Transverse colon (tissue), 4 donors: ENCODE results near the gene PRKCD. TPM values are rescaled to one million over a fixed set of nuclear protein-coding genes. Genes with fewer than 3 reads are reported as not detected.

Source experiments
- DNase-seq: peaks from one replicate; pipeline ENCODE4 v3.0.0-alpha.2; 2019
- H3K27ac ChIP-seq, 4 donors: fragments of 200-600 bp; sonication (generic); 2 replicates each; pipeline ENCODE4 v1.5.1; 2016 to 2018; ENCODE audit warnings: inconsistent platforms in 4 of 4
- H3K27me3 ChIP-seq: fragments of 200-600 bp; sonication (generic); 2 replicates; pipeline ENCODE4 v1.5.1; 2017; ENCODE audit warnings: inconsistent platforms
- H3K36me3 ChIP-seq, 4 donors: fragments of 200-600 bp; sonication (generic); 2 replicates each; pipeline ENCODE4 v1.5.1; 2017 to 2019; ENCODE audit warnings: inconsistent platforms in 4 of 4
- H3K4me1 ChIP-seq, 4 donors: fragments of 200-600 bp; sonication (generic); 2 replicates each; pipeline ENCODE4 v1.5.1; 2017 to 2020; ENCODE audit warnings: inconsistent platforms in 4 of 4
- H3K4me3 ChIP-seq, 4 donors: fragments of 200-600 bp; sonication (generic); 1 replicate in 1 of 4; 2 replicates in 3 of 4; pipeline versions ENCODE4 v1.5.1 to v1.6.1; 2017 to 2019; ENCODE audit warnings: inconsistent platforms in 4 of 4
- H3K9me3 ChIP-seq, 2 donors: fragments of 200-600 bp; sonication (generic); 2 replicates each; pipeline ENCODE4 v1.5.1; 2017 to 2019; ENCODE audit warnings: inconsistent platforms in 2 of 2
- EP300 ChIP-seq: sonication (generic); formaldehyde crosslinking; IDR thresholded peaks from one replicate; pipeline ENCODE4 v1.6.1; 2017; ENCODE audit warnings: antibody characterized with exemption, low read depth
- POLR2A ChIP-seq: fragments of 450-650 bp; IDR thresholded peaks from one replicate; pipeline ENCODE4 v1.6.1; 2016; ENCODE audit warnings: antibody characterized with exemption, mild to moderate bottlenecking, moderate library complexity
- POLR2AphosphoS5 ChIP-seq, 3 donors: sonication (generic); formaldehyde crosslinking; IDR thresholded peaks; one replicate each; pipeline ENCODE4 v1.6.1; 2016; ENCODE audit warnings: antibody characterized with exemption in 3 of 3
- WGBS, 2 donors: methylation state at CpG; one replicate each; pipeline ENCODE4 v1.1.5; 2018; ENCODE audit warnings: low coverage in 1 of 2; 5-methylcytosine and 5-hydroxymethylcytosine counted together
- in situ Hi-C, 4 donors: fragments of 200-750 bp; cut with MboI; loops; one replicate each; pipeline versions ENCODE4 v1.15.0 to v1.15.1; 2017; ENCODE audit warnings: low sequenced_read_pairs in 3 of 4, low pct_ligation_motif_present in 1 of 4, low pct_unique_long_range_greater_than_20kb in 1 of 4
- intact Hi-C: fragments of 100-400 bp; cut with DNase I; formaldehyde crosslinking; loops from one replicate; pipeline ENCODE4 v1.15.1; 2023; ENCODE audit warnings: low total_unique reads
- total RNA-seq, 4 donors: library from RNA; depleted of rRNA; stranded (reverse); fragments of >200 nt; gene quantifications; one replicate each; pipeline ENCODE4 v1.1.0, GENCODE V29; 2016
- TF ChIP-seq, protein P1 (sequence below), 5 experiments: fragments of 200-600 bp in 3 of 5; fragments of 450-650 bp in 2 of 5; sonication (generic) in 3 of 5; IDR thresholded peaks; 1 replicate in 2 of 5; 2 replicates in 3 of 5; pipeline ENCODE4 v1.5.1; 2016 to 2017; ENCODE audit warnings: antibody characterized with exemption in 5 of 5, inconsistent platforms in 3 of 5, mild to moderate bottlenecking in 2 of 5, moderate library complexity in 1 of 5

The PRKCD gene
- total RNA-seq, 4 donors from 2014 or later: 43.8 to 78.9 (median 55.9) TPM

DNA sequence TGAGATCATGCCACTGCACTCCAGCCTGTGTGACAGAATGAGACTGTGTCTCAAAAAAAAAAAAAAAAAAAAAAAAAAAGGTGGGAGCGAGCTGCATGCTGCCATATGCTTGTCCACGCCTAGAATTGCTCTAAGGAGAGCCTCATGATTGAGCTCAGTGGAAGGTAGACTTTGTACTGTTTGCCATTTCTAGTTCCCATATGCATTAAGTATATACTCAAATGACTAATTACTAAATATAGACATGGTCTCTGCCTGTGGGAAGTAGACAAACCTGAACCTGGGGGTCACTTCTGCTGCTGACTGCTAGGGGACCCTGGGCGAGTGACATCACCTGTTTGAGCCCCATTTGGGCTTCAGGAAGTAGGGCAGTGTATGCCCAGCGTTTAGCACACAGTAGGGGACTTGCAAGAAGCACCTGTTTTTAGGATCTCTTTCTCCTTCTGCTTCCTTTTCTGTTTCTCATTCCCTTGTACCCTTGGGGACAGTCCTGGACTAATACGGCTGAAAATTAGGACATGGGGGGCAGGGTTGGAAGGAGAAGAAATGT, 27.2 kb downstream of the PRKCD start:
- Histone ChIP-seq H3K4me3 (no peak overlapping the region), H3K27ac (peak overlapping the region in 1 of 4 donors; percentile 43), H3K9me3 (no peaks in the 10 kb centered on the region), H3K36me3 (peaks cover 0 to 53% (median 12%) of the 10 kb centered on the region in 4 donors), H3K27me3 (no peaks in the 10 kb centered on the region), H3K4me1 (peaks cover 0 to 3% (median 0%) of the 10 kb centered on the region in 4 donors)
- whole genome bisulfite sequencing, 2 donors: 71 to 75% methylated on average over 2 to 5 of the region's 5 CpGs
- TF ChIP-seq, protein P1, sequence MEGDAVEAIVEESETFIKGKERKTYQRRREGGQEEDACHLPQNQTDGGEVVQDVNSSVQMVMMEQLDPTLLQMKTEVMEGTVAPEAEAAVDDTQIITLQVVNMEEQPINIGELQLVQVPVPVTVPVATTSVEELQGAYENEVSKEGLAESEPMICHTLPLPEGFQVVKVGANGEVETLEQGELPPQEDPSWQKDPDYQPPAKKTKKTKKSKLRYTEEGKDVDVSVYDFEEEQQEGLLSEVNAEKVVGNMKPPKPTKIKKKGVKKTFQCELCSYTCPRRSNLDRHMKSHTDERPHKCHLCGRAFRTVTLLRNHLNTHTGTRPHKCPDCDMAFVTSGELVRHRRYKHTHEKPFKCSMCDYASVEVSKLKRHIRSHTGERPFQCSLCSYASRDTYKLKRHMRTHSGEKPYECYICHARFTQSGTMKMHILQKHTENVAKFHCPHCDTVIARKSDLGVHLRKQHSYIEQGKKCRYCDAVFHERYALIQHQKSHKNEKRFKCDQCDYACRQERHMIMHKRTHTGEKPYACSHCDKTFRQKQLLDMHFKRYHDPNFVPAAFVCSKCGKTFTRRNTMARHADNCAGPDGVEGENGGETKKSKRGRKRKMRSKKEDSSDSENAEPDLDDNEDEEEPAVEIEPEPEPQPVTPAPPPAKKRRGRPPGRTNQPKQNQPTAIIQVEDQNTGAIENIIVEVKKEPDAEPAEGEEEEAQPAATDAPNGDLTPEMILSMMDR (IDR thresholded peaks at IDR 0.05): no peak
- no peak for DNase-seq
- intact Hi-C loops: no loop called here
- in situ Hi-C loops: no loop called here

- no peak for DNase-seq
- Histone ChIP-seq H3K4me1 (peaks cover 0 to 8% (median 0%) of the 10 kb centered on the region in 4 donors), H3K9me3 (no peaks in the 10 kb centered on the region), H3K4me3 (no peak overlapping the region), H3K27ac (peak overlapping the region in 1 of 4 donors; percentile 43), H3K27me3 (no peaks in the 10 kb centered on the region), H3K36me3 (peaks cover 0 to 48% (median 10%) of the 10 kb centered on the region in 4 donors)
- TF ChIP-seq POLR2A (no peak), POLR2AphosphoS5 (IDR thresholded peaks at IDR 0.05) (no peak), EP300 (no peak)
- TF ChIP-seq, protein P1 (IDR thresholded peaks at IDR 0.05): no peak
- in situ Hi-C loops: no loop called here
- intact Hi-C loops: no loop called here
- 97% methylated on average over 13 of the region's 13 CpGs; no CpG with 5 or more reads in 1 of the 2 donors for WGBS, 2 donors
These were observed 27.7 kb downstream of the PRKCD start for GRCh38 chr3:53188720-53189119.

GRCh38 chr3:53189276-53189675, 28.3 kb downstream of the PRKCD start:
- Histone ChIP-seq H3K4me1 (peaks cover 0 to 11% (median 2%) of the 10 kb centered on the region in 4 donors), H3K27me3 (no peaks in the 10 kb centered on the region), H3K9me3 (no peaks in the 10 kb centered on the region), H3K27ac (no peak overlapping the region), H3K4me3 (no peak overlapping the region), H3K36me3 (peaks cover 0 to 47% (median 10%) of the 10 kb centered on the region in 4 donors)
- TF ChIP-seq POLR2AphosphoS5 (IDR thresholded peaks at IDR 0.05) (no peak), EP300 (no peak), POLR2A (no peak)
- 96% methylated on average over 3 of the region's 3 CpGs; no CpG with 5 or more reads in 1 of the 2 donors for WGBS, 2 donors
- intact Hi-C loops (no loop called here), in situ Hi-C loops (no loop called here)
- DNase-seq: no peak

GRCh38 chr3:53190659-53191058, 29.6 kb downstream of the PRKCD start:
- 67% methylated on average over 3 of the region's 3 CpGs; no CpG with 5 or more reads in 1 of the 2 donors for WGBS, 2 donors
- H3K27me3 ChIP-seq: no peaks in the 10 kb centered on the region
- peak overlapping the region in 1 of 4 donors; percentile 51 for H3K27ac ChIP-seq
- H3K9me3 ChIP-seq: no peaks in the 10 kb centered on the region
- no peak overlapping the region for H3K4me3 ChIP-seq
- TF ChIP-seq POLR2AphosphoS5 (IDR thresholded peaks at IDR 0.05) (no peak), POLR2A (no peak), EP300 (no peak)
- TF ChIP-seq, protein P1 (IDR thresholded peaks at IDR 0.05): no peak
- H3K4me1 ChIP-seq: peaks cover 0 to 12% (median 5%) of the 10 kb centered on the region in 4 donors
- in situ Hi-C loops (loop anchor here in 2 of 4 donors (5.0 to 10.0 kb wide), 2 partner anchors 73 to 76 kb away; no protein-coding TSS in a partner anchor), intact Hi-C loops (no loop called here)
- H3K36me3 ChIP-seq: peaks cover 0 to 36% (median 10%) of the 10 kb centered on the region in 4 donors
- DNase-seq: no peak
